Endothelial cell of umbilical vein (primary cell): ENCODE results near the gene TTC22.

Experiments
- CTCF ChIP-seq, 2 donors: IDR thresholded peaks; 1 replicate in 1 of 2; 2 replicates in 1 of 2; pipeline ENCODE4 v1.5.1; 2011; ENCODE audit warnings: low read length in 2 of 2, mild to moderate bottlenecking in 2 of 2, moderate library complexity in 2 of 2, control low read depth in 1 of 2, inconsistent platforms in 1 of 2, low read depth in 1 of 2; ENCODE audit not compliant: insufficient read depth in 1 of 2; ENCODE audit errors: extremely low read depth in 1 of 2
- JUN ChIP-seq: IDR thresholded peaks from 2 replicates; pipeline ENCODE4 v1.6.1; 2011; ENCODE audit warnings: borderline replicate concordance, low read depth; ENCODE audit not compliant: insufficient read length, insufficient read depth
- POLR2A ChIP-seq: IDR thresholded peaks from 2 replicates; pipeline ENCODE4 v1.6.1; 2012; ENCODE audit warnings: low read depth, mild to moderate bottlenecking, control low read depth, low read length

GRCh38 chr1:54806931-54807611, 5.9 kb upstream of the TTC22 start:
- TF ChIP-seq CTCF (IDR thresholded peaks at IDR 0.05; ENCODE audit: extremely low read depth in 1 of 2, insufficient read depth in 1 of 2, low read depth in 1 of 2, low read length in 2 of 2): no peak
- TF ChIP-seq POLR2A: no peak
- no peak for TF ChIP-seq JUN
